ENCODE measurements around the gene SLIT3.

SLIT3 gene

DNA sequence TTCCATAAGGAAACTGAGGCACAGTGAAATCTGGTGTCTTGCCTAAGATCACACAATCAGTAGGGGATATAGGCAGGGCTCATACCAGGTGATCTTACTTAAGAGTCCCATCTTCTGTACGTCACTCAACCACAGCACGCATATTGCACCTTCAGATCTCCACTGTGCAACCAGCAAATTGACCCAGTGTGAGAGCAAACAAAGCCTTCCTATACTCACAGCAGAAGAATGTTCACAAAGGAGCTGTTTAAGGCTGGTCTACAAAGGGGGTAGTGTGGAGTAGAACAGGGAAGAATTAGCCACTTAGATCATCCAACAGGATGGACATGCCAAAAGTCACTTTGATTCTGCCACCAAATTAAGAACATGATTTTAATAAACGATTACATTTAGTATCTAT, 305.9 kb downstream of the SLIT3 start:
- DNase-seq (ENCODE audit: low read depth), result no peak
- TF ChIP-seq CTCF (IDR thresholded peaks at IDR 0.05; ENCODE audit: low read length, missing control alignments), result no peak
- no peak overlapping the region for H3K4me3 ChIP-seq (replicated peaks; ENCODE audit: low read depth, low read length)

GRCh38 chr5:168992687-168993086, 308.3 kb downstream of the SLIT3 start:
- no peak for DNase-seq (ENCODE audit: low read depth)
- TF ChIP-seq CTCF (IDR thresholded peaks at IDR 0.05; ENCODE audit: low read length, missing control alignments), result peak; percentile 9
- H3K4me3 ChIP-seq (replicated peaks; ENCODE audit: low read depth, low read length), result no peak overlapping the region

GRCh38 chr5:168992016-168992415, 308.9 kb downstream of the SLIT3 start:
- H3K4me3 ChIP-seq (replicated peaks; ENCODE audit: low read depth, low read length), result no peak overlapping the region
- no peak for DNase-seq (ENCODE audit: low read depth)
- TF ChIP-seq CTCF (IDR thresholded peaks at IDR 0.05; ENCODE audit: low read length, missing control alignments), result no peak

DNA sequence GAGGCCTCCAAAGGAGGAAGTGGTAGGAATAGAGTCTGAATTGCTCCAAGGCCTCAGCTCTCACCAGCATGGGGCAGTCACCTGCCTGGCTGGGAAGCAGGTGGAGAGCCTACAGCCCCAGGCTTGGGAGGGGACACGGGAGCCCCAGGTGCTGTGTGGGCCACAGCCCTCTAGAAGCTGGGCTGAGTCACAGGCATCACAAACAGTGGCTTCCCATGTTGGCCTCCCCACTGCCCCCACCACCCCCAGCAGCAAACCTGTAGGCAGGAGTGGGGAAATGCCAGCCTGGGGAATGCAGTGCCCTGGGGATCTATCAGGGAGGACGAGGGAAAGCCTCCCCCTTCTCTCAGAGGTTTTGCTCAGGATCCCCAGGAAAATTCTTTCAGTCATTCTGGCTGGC, 309.6 kb downstream of the SLIT3 start:
- no peak for TF ChIP-seq CTCF (IDR thresholded peaks at IDR 0.05; ENCODE audit: low read length, missing control alignments)
- no peak for DNase-seq (ENCODE audit: low read depth)
- H3K4me3 ChIP-seq (replicated peaks; ENCODE audit: low read depth, low read length), result no peak overlapping the region

DNA sequence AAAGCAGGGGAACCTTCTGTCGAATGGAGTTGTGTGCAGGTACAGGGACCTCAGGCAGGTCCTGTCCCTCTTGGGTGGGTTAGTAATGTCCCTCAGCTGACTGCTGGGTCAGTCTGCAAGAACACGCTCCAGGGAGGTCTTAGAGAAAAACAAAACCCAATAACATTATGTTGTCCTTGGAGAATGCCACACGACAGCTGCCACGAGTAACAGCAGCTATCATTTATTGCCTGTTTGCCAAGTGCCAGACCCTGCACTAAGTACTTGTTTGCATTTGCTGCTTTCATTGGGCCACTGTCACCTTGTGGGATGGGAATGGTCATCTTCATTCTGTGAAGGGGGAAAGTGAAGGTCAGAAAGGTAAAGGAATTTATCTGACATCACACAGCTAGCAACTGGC, 310.3 kb downstream of the SLIT3 start:
- no peak for DNase-seq (ENCODE audit: low read depth)
- TF ChIP-seq CTCF (IDR thresholded peaks at IDR 0.05; ENCODE audit: low read length, missing control alignments), result no peak
- H3K4me3 ChIP-seq (replicated peaks; ENCODE audit: low read depth, low read length), result no peak overlapping the region

DNA sequence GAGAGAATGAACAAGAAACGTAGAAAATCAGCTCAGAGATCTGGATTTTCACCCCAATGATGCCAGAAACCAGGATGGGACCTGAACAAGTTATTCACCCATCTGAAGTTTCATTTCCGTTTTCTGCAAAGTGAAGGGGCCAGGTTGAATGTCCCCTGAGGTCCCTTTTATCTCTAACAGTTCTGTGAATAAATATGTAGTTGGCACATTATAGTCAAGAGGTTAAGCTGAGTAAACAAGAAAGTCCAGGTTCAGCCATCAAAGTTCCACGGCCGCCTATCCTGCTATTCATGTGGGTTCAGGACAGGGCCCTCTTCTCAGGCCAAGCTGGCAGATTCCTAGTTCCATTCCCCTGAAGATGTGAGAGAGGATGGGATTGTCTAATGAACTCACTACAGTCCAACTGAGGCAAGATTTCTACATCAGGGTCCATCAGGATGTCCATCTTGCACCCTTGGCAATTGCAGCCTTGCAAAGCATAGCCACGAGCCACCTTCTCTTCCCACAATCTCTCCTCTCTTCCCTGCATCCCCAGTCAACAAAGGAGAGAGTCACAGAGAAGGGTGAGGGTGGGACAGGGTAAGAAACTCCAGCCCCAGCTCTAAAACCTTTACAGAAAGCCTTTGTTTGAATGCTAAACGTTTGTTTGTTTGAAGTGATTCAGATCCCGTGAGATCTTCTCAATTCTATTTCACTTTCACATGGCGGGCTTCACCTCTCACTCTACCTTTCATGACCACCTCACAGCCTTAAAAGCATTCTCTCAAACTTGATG, 311.0 kb downstream of the SLIT3 start:
- no peak for DNase-seq (ENCODE audit: low read depth)
- TF ChIP-seq CTCF (IDR thresholded peaks at IDR 0.05; ENCODE audit: low read length, missing control alignments), result no peak
- H3K4me3 ChIP-seq (replicated peaks; ENCODE audit: low read depth, low read length), result no peak overlapping the region

- H3K4me3 ChIP-seq (replicated peaks; ENCODE audit: low read depth, low read length), result no peak overlapping the region
Measured at GRCh38 chr5:168988699-168989098, 312.2 kb downstream of the SLIT3 start.

More at GRCh38 chr5:168988699-168989098, 312.2 kb downstream of the SLIT3 start:
- DNase-seq (ENCODE audit: low read depth), result no peak
- TF ChIP-seq CTCF (IDR thresholded peaks at IDR 0.05; ENCODE audit: low read length, missing control alignments), result no peak

All from fibroblast of pulmonary artery (primary cell).